K562 (cell line): Measurements from ENCODE around the gene FAM53C. TPM values are rescaled to one million over a fixed set of nuclear protein-coding genes. Genes with fewer than 3 reads are reported as not detected.

Experiments used
- ATAC-seq: fragments of 200-7000 bp; cut with Tn5 transposase; 3 replicates; pipeline ENCODE4 v1.9.1; 2020; ENCODE audit warnings: moderate library complexity
- BruUV-seq: library from RNA; stranded (reverse); fragments of 400-500 nt; replicated peaks from 2 replicates; lab custom pipeline; 2021; lab: Mats Ljungman, UMichigan
- CTCF ChIA-PET: fragments of 300-600 bp; formaldehyde crosslinking; extraction: SDS; loops from one replicate; lab custom pipeline; 2021; ENCODE audit warnings: low intra/inter-chr PET ratio; lab: Yijun Ruan, JAX
- POLR2A ChIA-PET: fragments of 300-600, 350-650 bp; sonication (Branson Sonifier 250); formaldehyde crosslinking; extraction: SDS; loops from one replicate; lab custom pipeline; 2021; ENCODE audit warnings: antibody characterized with exemption, inconsistent platforms; lab: Yijun Ruan, JAX
- DNase-seq, 4 experiments: peaks; one replicate each; pipeline versions ENCODE4 v3.0.0 to v3.0.0-alpha.2; 2011 to 2018; ENCODE audit warnings: low spot score in 3 of 4, mixed read lengths in 3 of 4; ENCODE audit errors: extremely low read depth in 1 of 4
- FAIRE-seq: peaks from 2 replicates; lab custom pipeline; 2011; peaks lifted over from hg19 to GRCh38; lab: Jason Lieb, UNC
- H2AFZ ChIP-seq: 2 replicates; pipeline ENCODE4 v1.6.0; 2011; ENCODE audit warnings: low read depth, low read length, control low read depth, inconsistent platforms
- H3K27ac ChIP-seq: fragments of 200-600 bp; 3 replicates; pipeline ENCODE4 v1.8.0; 2011; ENCODE audit warnings: low read depth, mild to moderate bottlenecking, control low read depth, inconsistent platforms, low read length, moderate library complexity, mixed read lengths; ENCODE audit errors: extremely low read depth
- H3K27me3 ChIP-seq, 2 experiments: fragments of 300-600 bp in 1 of 2; 2 replicates in 1 of 2; 3 replicates in 1 of 2; pipeline versions ENCODE4 v1.6.0 to v1.8.0; 2011; ENCODE audit warnings: inconsistent platforms in 2 of 2, low read length in 2 of 2, mild to moderate bottlenecking in 1 of 2, mixed read lengths in 1 of 2, moderate library complexity in 1 of 2; ENCODE audit not compliant: control insufficient read depth in 2 of 2, insufficient read depth in 2 of 2
- H3K36me3 ChIP-seq: fragments of 300-600 bp; 3 replicates; pipeline ENCODE4 v1.8.0; 2011; ENCODE audit warnings: mild to moderate bottlenecking, low read length, inconsistent platforms; ENCODE audit not compliant: control insufficient read depth, insufficient read depth
- H3K4me1 ChIP-seq, 2 experiments: fragments of 200-600 bp in 1 of 2; replicated peaks in 1 of 2; 2 replicates in 1 of 2; 3 replicates in 1 of 2; pipeline versions ENCODE4 v1.5.1 to v1.8.0; 2011; ENCODE audit warnings: inconsistent platforms in 2 of 2, low read length in 2 of 2, mild to moderate bottlenecking in 1 of 2, mixed read lengths in 1 of 2, moderate library complexity in 1 of 2; ENCODE audit not compliant: control insufficient read depth in 2 of 2, insufficient read depth in 2 of 2
- H3K4me2 ChIP-seq: 2 replicates; pipeline ENCODE4 v1.6.1; 2011; ENCODE audit warnings: low read length, control low read depth, inconsistent platforms, mixed read lengths; ENCODE audit not compliant: insufficient read depth
- H3K4me3 ChIP-seq: fragments of 200-600 bp; sonication (generic), shearing (Covaris generic); 2 replicates; pipeline ENCODE4 v1.5.1; 2016; ENCODE audit warnings: control low read depth, inconsistent platforms
- H3K79me2 ChIP-seq: fragments of 200-600 bp; 3 replicates; pipeline ENCODE4 v1.8.0; 2011; ENCODE audit warnings: low read length, inconsistent platforms; ENCODE audit not compliant: control insufficient read depth, insufficient read depth
- H3K9ac ChIP-seq, 2 experiments: 2 replicates each; pipeline versions ENCODE4 v1.6.0 to v1.6.1; 2011; ENCODE audit warnings: low read depth in 2 of 2, low read length in 2 of 2, control low read depth in 1 of 2, inconsistent platforms in 1 of 2, mild to moderate bottlenecking in 1 of 2, mixed read lengths in 1 of 2; ENCODE audit not compliant: insufficient read depth in 1 of 2
- H3K9me1 ChIP-seq: one replicate; pipeline ENCODE4 v1.6.0; 2011; ENCODE audit warnings: inconsistent platforms, mild to moderate bottlenecking, low read length, moderate library complexity; ENCODE audit not compliant: control insufficient read depth, insufficient read depth
- H3K9me3 ChIP-seq: replicated peaks from 2 replicates; pipeline ENCODE4 v1.5.1; 2011; ENCODE audit warnings: low read depth, low read length, inconsistent platforms; ENCODE audit not compliant: control insufficient read depth, insufficient read depth
- H4K20me1 ChIP-seq: replicated peaks from 2 replicates; pipeline ENCODE4 v1.6.1; 2011; ENCODE audit warnings: low read length, inconsistent platforms, mixed read lengths; ENCODE audit not compliant: control insufficient read depth, insufficient read depth
- ATF3 ChIP-seq, 2 experiments: fragments of 450-650 bp in 1 of 2; sonication (generic) in 1 of 2; formaldehyde crosslinking in 1 of 2; IDR thresholded peaks in 1 of 2; conservative IDR thresholded peaks in 1 of 2; 2 replicates each; pipeline versions ENCODE4 v1.6.1 to v1.8.1; 2016 to 2023; ENCODE audit warnings: mild to moderate bottlenecking in 2 of 2, moderate library complexity in 2 of 2, inconsistent platforms in 1 of 2, missing genetic modification reagents in 1 of 2
- E2F1 ChIP-seq: sonication (generic); formaldehyde crosslinking; IDR thresholded peaks from 2 replicates; pipeline ENCODE4 v1.8.1; 2023; ENCODE audit warnings: mild to moderate bottlenecking, missing genetic modification reagents, moderate library complexity
- FOXJ3 ChIP-seq: sonication (generic); formaldehyde crosslinking; IDR thresholded peaks from 2 replicates; pipeline ENCODE4 v1.4.0; 2020; ENCODE audit warnings: mild to moderate bottlenecking, missing genetic modification reagents
- GTF3C2 ChIP-seq: IDR thresholded peaks from 3 replicates; pipeline ENCODE4 v1.6.1; 2011; ENCODE audit warnings: borderline replicate concordance, mild to moderate bottlenecking, moderate library complexity; ENCODE audit not compliant: insufficient read length; ENCODE audit errors: extremely low read depth
- MCM2 ChIP-seq: fragments of 450-650 bp; IDR thresholded peaks from 2 replicates; pipeline ENCODE4 v1.6.1; 2017; ENCODE audit warnings: low read depth, mild to moderate bottlenecking
- MTF1 ChIP-seq: fragments of 250-450 bp; sonication (Bioruptor Pico); IDR thresholded peaks from 2 replicates; pipeline ENCODE4 v1.9.0; 2021; ENCODE audit warnings: moderate library complexity, mild to moderate bottlenecking, inconsistent platforms, borderline replicate concordance
- NFIC ChIP-seq: fragments of 450-650 bp; IDR thresholded peaks from 2 replicates; pipeline ENCODE4 v1.6.1; 2017; ENCODE audit warnings: mild to moderate bottlenecking, inconsistent platforms
- SMAD1 ChIP-seq: fragments of 150-350 bp; IDR thresholded peaks from 2 replicates; pipeline ENCODE4 v1.6.1; 2014; ENCODE audit warnings: low read length, low read depth; ENCODE audit not compliant: partially characterized antibody
- SMARCB1 ChIP-seq: IDR thresholded peaks from 2 replicates; pipeline ENCODE4 v1.6.1; 2011; ENCODE audit warnings: improper control_type of control experiment, low read depth; ENCODE audit not compliant: insufficient read length
- SMARCE1 ChIP-seq: fragments of 450-650 bp; IDR thresholded peaks from 2 replicates; pipeline ENCODE4 v1.7.1; 2016; ENCODE audit warnings: mild to moderate bottlenecking
- SRF ChIP-seq, 2 experiments: fragments of 250-450, 450-650 bp in 1 of 2; sonication (Bioruptor Pico) in 1 of 2; sonication (generic) in 1 of 2; formaldehyde crosslinking; IDR thresholded peaks; 2 replicates each; pipeline versions ENCODE4 v1.5.0 to v1.5.1; 2020 to 2022; ENCODE audit warnings: mild to moderate bottlenecking in 1 of 2, missing genetic modification reagents in 1 of 2
- TFAP4 ChIP-seq: sonication (generic); formaldehyde crosslinking; IDR thresholded peaks from 2 replicates; pipeline ENCODE4 v1.8.0; 2022; ENCODE audit warnings: missing genetic modification reagents, mild to moderate bottlenecking, moderate library complexity, borderline replicate concordance
- ZNF696 ChIP-seq: fragments of 250-450 bp; sonication (Bioruptor Pico); conservative IDR thresholded peaks from 2 replicates; pipeline ENCODE4 v1.4.0; 2020; ENCODE audit warnings: mild to moderate bottlenecking, moderate library complexity
- ZNF785 ChIP-seq: fragments of 250-450 bp; sonication (Bioruptor Pico); IDR thresholded peaks from 2 replicates; pipeline ENCODE4 v1.4.0; 2020; ENCODE audit warnings: mild to moderate bottlenecking
- ZZZ3 ChIP-seq: fragments of 450-650 bp; IDR thresholded peaks from 2 replicates; pipeline ENCODE4 v1.6.1; 2016; ENCODE audit warnings: antibody characterized with exemption, mild to moderate bottlenecking, moderate library complexity
- WGBS: fragments of 100-300 bp; shearing (Covaris generic); methylation state at CpG from one replicate; pipeline ENCODE4 v1.1.6; 2016; ENCODE audit warnings: low coverage, mixed read lengths; ENCODE audit not compliant: insufficient coverage; ENCODE audit errors: missing lambda C conversion rate; 5-methylcytosine and 5-hydroxymethylcytosine counted together
- in situ Hi-C: fragments of 300-500 bp; cut with MboI; formaldehyde crosslinking; loops from 4 replicates; pipeline ENCODE4 v1.15.0; 2018; ENCODE audit warnings: inconsistent platforms, mixed read lengths
- intact Hi-C: fragments of 100-400 bp; cut with micrococcal nuclease; formaldehyde crosslinking; loops from 2 replicates; pipeline ENCODE4 v1.14.2; 2022
- polyA plus RNA-seq, 8 experiments: library from polyadenylated mRNA; depleted of rRNA in 4 of 8; stranded (reverse) in 5 of 8; unstranded in 3 of 8; fragments of >200 nt; fragmentation: Nextera tagmentation in 2 of 8; fragmentation: Illumina TruSeq in 1 of 8; extraction: Ambion mirVana in 2 of 8; extraction: Trizol in 1 of 8; gene quantifications; 2 replicates each; pipeline versions ENCODE4 v1.2.1 to v1.2.3, GENCODE V29; 2011 to 2014; ENCODE audit warnings: inconsistent platforms in 1 of 8, missing spikeins in 1 of 8
- total RNA-seq, 7 experiments: library from RNA; depleted of rRNA in 6 of 7; stranded (reverse); fragments of >200 nt in 6 of 7; fragmentation: Illumina TruSeq in 2 of 7; extraction: Trizol in 2 of 7; gene quantifications; 2 replicates each; pipeline versions ENCODE4 v1.2.1 to v1.2.3, GENCODE V29; 2011 to 2021; ENCODE audit warnings: low replicate concordance in 1 of 7

Gene FAM53C
- total and polyA plus RNA-seq, 9 of the 15 experiments (the other 6 are each of a cell fraction or from before 2014, with no cell fraction given), result 9.7 to 38.5 (median 25.2) TPM

GRCh38 chr5:138334867-138335447, 3.1 kb upstream of the FAM53C start:
- Histone ChIP-seq H3K27ac (no peak overlapping the region), H2AFZ (no peak overlapping the region), H3K9me3 (no peaks in the 10 kb centered on the region), H3K27me3 (no peaks in the 10 kb centered on the region), H3K79me2 (peaks cover 34% of the 10 kb centered on the region), H3K4me3 (no peak overlapping the region), H3K36me3 (peaks cover 4% of the 10 kb centered on the region; the same call in 1 of the 3 replicates), H3K4me2 (no peak overlapping the region), H3K4me1 (peaks cover 16 to 17% of the 10 kb centered on the region in 2 experiments), H3K9ac (peak overlapping the region in 1 of 2 experiments; percentile 19; a peak in 1 of 4 replicates), H4K20me1 (0 out of 2 replicates have a peak, but pooled peaks cover 3% of the 10 kb centered on the region), H3K9me1 (no peaks in the 10 kb centered on the region)
- WGBS, result 26% methylated on average over 3 of the region's 3 CpGs
- BruUV-seq, result no TSS peak
- ATAC-seq (no peak), FAIRE-seq (no peak), DNase-seq (no peak)
- ChIA-PET CTCF (no interaction called here), POLR2A (interaction anchor here (0.9 to 5.4 kb wide), 4 partner anchors 10 to 17 kb away, joined by 3 to 43 read pairs (median 4); partner anchors contain the start of gene KDM3B)
- intact Hi-C loops, result no loop called here
- in situ Hi-C loops, result no loop called here
- no peak for TF ChIP-seq ZZZ3
- TF ChIP-seq FOXJ3 (CRISPR knock-in tag), result no peak
- TF ChIP-seq NFIC, result no peak
- no peak for TF ChIP-seq MTF1 (CRISPR knock-in tag)
- TF ChIP-seq ZNF785 (CRISPR knock-in tag), result no peak
- TF ChIP-seq ZNF696 (CRISPR knock-in tag), result no peak
- TF ChIP-seq SMARCB1, result no peak
- TF ChIP-seq MCM2, result no peak
- TF ChIP-seq SRF (CRISPR knock-in tag; IDR thresholded peaks at IDR 0.05), result no peak
- TF ChIP-seq TFAP4 (CRISPR knock-in tag), result no peak
- 0 out of 2 replicates have a peak, but pooled peaks have one; percentile 38 for TF ChIP-seq SMARCE1
- TF ChIP-seq GTF3C2, result no peak
- no peak for TF ChIP-seq E2F1 (CRISPR knock-in tag)
- TF ChIP-seq ATF3 (IDR thresholded peaks at IDR 0.05), result peak; percentile 56; the same call in 1 of the 2 replicates
- TF ChIP-seq ATF3 (CRISPR knock-in tag; conservative IDR thresholded peaks at IDR 0.05), result no peak
- no peak for TF ChIP-seq SMAD1
